WTC11 (cell line): ENCODE measurements around the gene IGFBP7. TPM values are rescaled to one million over a fixed set of nuclear protein-coding genes. Genes with fewer than 3 reads are reported as not detected.

Experiments
- ATAC-seq: fragments of 200-7000 bp; cut with Tn5 transposase; 2 replicates; pipeline ENCODE4 v1.10.0; 2021; ENCODE audit warnings: mild to moderate bottlenecking, moderate library complexity
- CTCF ChIA-PET: fragments of 300-600 bp; sonication (Branson Sonifier 250); formaldehyde crosslinking; loops from one replicate; lab custom pipeline; 2021; ENCODE audit warnings: antibody characterized with exemption; lab: Charles Lee
- POLR2A ChIA-PET: fragments of 350-600 bp; sonication (Branson Sonifier 250); formaldehyde crosslinking; loops from one replicate; lab custom pipeline; 2021; ENCODE audit warnings: antibody characterized with exemption; lab: Charles Lee
- DNase-seq: peaks from one replicate; pipeline ENCODE4 v3.0.0; 2021; ENCODE audit warnings: low spot score
- H3K27ac Mint-ChIP-seq: 2 replicates; pipeline ENCODE4 v1.8.0; 2021; ENCODE audit warnings: mixed read lengths
- H3K27me3 Mint-ChIP-seq: 2 replicates; pipeline ENCODE4 v1.8.0; 2021; ENCODE audit warnings: low read depth, mild to moderate bottlenecking, moderate library complexity, mixed read lengths
- H3K36me3 Mint-ChIP-seq: 2 replicates; pipeline ENCODE4 v1.8.0; 2021; ENCODE audit warnings: mixed read lengths
- H3K4me1 Mint-ChIP-seq: 2 replicates; pipeline ENCODE4 v1.8.0; 2022; ENCODE audit warnings: mixed read lengths
- H3K4me3 Mint-ChIP-seq: 2 replicates; pipeline ENCODE4 v1.8.0; 2021; ENCODE audit warnings: mild to moderate bottlenecking, moderate library complexity, mixed read lengths
- H3K9me3 Mint-ChIP-seq: 2 replicates; pipeline ENCODE4 v1.8.0; 2021; ENCODE audit warnings: mixed read lengths
- ATF3 ChIP-seq: sonication (generic); formaldehyde crosslinking; conservative IDR thresholded peaks from 2 replicates; pipeline ENCODE4 v1.8.1; 2022; ENCODE audit warnings: mild to moderate bottlenecking, missing genetic modification reagents
- CDX4 ChIP-seq: fragments of 250-450 bp; sonication (Bioruptor Pico); IDR thresholded peaks from 2 replicates; pipeline ENCODE4 v1.9.0; 2021; ENCODE audit warnings: moderate library complexity, mild to moderate bottlenecking, inconsistent platforms, borderline replicate concordance
- EMX1 ChIP-seq: fragments of 250-450 bp; sonication (Bioruptor Pico); IDR thresholded peaks from 2 replicates; pipeline ENCODE4 v1.8.0; 2021; ENCODE audit warnings: mild to moderate bottlenecking
- ERG ChIP-seq: fragments of 250-450 bp; sonication (Bioruptor Pico); IDR thresholded peaks from 2 replicates; pipeline ENCODE4 v1.8.0; 2021; ENCODE audit warnings: mild to moderate bottlenecking
- GTF2I ChIP-seq: fragments of 250-450 bp; sonication (Bioruptor Pico); conservative IDR thresholded peaks from 2 replicates; pipeline ENCODE4 v1.4.0; 2021; ENCODE audit warnings: mild to moderate bottlenecking
- HMGA2 ChIP-seq: fragments of 250-450 bp; sonication (Bioruptor Pico); IDR thresholded peaks from 2 replicates; pipeline ENCODE4 v1.4.0; 2021; ENCODE audit warnings: mild to moderate bottlenecking, moderate library complexity
- IRF2 ChIP-seq: sonication (generic); formaldehyde crosslinking; IDR thresholded peaks from 2 replicates; pipeline ENCODE4 v1.8.0; 2022; ENCODE audit warnings: low read depth, missing genetic modification reagents, borderline replicate concordance
- KAT7 ChIP-seq: sonication (generic); formaldehyde crosslinking; IDR thresholded peaks from 2 replicates; pipeline ENCODE4 v1.8.1; 2023; ENCODE audit warnings: missing genetic modification reagents, mild to moderate bottlenecking, borderline replicate concordance
- MAX ChIP-seq: sonication (generic); formaldehyde crosslinking; IDR thresholded peaks from 2 replicates; pipeline ENCODE4 v1.8.0; 2022; ENCODE audit warnings: mild to moderate bottlenecking, missing genetic modification reagents
- MXD4 ChIP-seq: fragments of 250-450 bp; sonication (Bioruptor Pico); IDR thresholded peaks from 2 replicates; pipeline ENCODE4 v1.8.0; 2021; ENCODE audit warnings: mild to moderate bottlenecking, moderate library complexity, borderline replicate concordance
- NFE2L1 ChIP-seq: sonication (generic); formaldehyde crosslinking; IDR thresholded peaks from 2 replicates; pipeline ENCODE4 v1.8.1; 2023; ENCODE audit warnings: missing genetic modification reagents
- NR1H2 ChIP-seq: sonication (generic); formaldehyde crosslinking; IDR thresholded peaks from 2 replicates; pipeline ENCODE4 v1.9.0; 2021; ENCODE audit warnings: mild to moderate bottlenecking, moderate library complexity, missing genetic modification reagents
- PRRX2 ChIP-seq: fragments of 250-450 bp; sonication (Bioruptor Pico); IDR thresholded peaks from 2 replicates; pipeline ENCODE4 v1.8.0; 2021; ENCODE audit warnings: mild to moderate bottlenecking
- TEAD4 ChIP-seq: sonication (generic); formaldehyde crosslinking; IDR thresholded peaks from 2 replicates; pipeline ENCODE4 v1.8.0; 2022; ENCODE audit warnings: mild to moderate bottlenecking, missing genetic modification reagents
- ZBTB21 ChIP-seq: sonication (generic); formaldehyde crosslinking; IDR thresholded peaks from 2 replicates; pipeline ENCODE4 v1.8.1; 2023; ENCODE audit warnings: mild to moderate bottlenecking, missing genetic modification reagents, borderline replicate concordance
- ZBTB43 ChIP-seq: sonication (generic); formaldehyde crosslinking; IDR thresholded peaks from 2 replicates; pipeline ENCODE4 v1.8.1; 2023; ENCODE audit warnings: mild to moderate bottlenecking, missing genetic modification reagents
- ZNF219 ChIP-seq: sonication (generic); formaldehyde crosslinking; IDR thresholded peaks from 2 replicates; pipeline ENCODE4 v1.8.0; 2023; ENCODE audit warnings: missing genetic modification reagents, mild to moderate bottlenecking, borderline replicate concordance
- ZNF232 ChIP-seq: sonication (generic); formaldehyde crosslinking; IDR thresholded peaks from 2 replicates; pipeline ENCODE4 v1.8.0; 2022; ENCODE audit warnings: mild to moderate bottlenecking, missing genetic modification reagents
- ZNF263 ChIP-seq: sonication (generic); formaldehyde crosslinking; IDR thresholded peaks from 2 replicates; pipeline ENCODE4 v1.8.1; 2022; ENCODE audit warnings: low read depth, mild to moderate bottlenecking, moderate library complexity, missing genetic modification reagents
- ZNF423 ChIP-seq: fragments of 250-450 bp; sonication (Bioruptor Pico); IDR thresholded peaks from 2 replicates; pipeline ENCODE4 v2.1.2; 2022; ENCODE audit warnings: mild to moderate bottlenecking, moderate library complexity
- total RNA-seq: library from RNA; stranded (reverse); gene quantifications from 3 replicates; pipeline ENCODE4 v1.2.3, GENCODE V29; 2021
- TF ChIP-seq, protein P1 (sequence below): sonication (generic); formaldehyde crosslinking; IDR thresholded peaks from 2 replicates; pipeline ENCODE4 v1.8.1; 2023; ENCODE audit warnings: mild to moderate bottlenecking, missing genetic modification reagents, moderate library complexity

IGFBP7 gene
- total RNA-seq, 1 experiment from 2014 or later: 1.4 TPM

- CTCF ChIA-PET: interaction anchor here (1.2 to 1.5 kb wide), 2 partner anchors 27 to 98 kb away, joined by 3 read pairs; no protein-coding TSS in a partner anchor
- ATAC-seq (no peak), DNase-seq (no peak)
- no peak for TF ChIP-seq HMGA2 (CRISPR knock-in tag)
- no peak for TF ChIP-seq ZNF423 (CRISPR knock-in tag)
- POLR2A ChIA-PET: no interaction called here
- Mint-ChIP-seq H3K27ac (no peak overlapping the region), H3K36me3 (no peaks in the 10 kb centered on the region), H3K9me3 (no peaks in the 10 kb centered on the region), H3K4me1 (no peaks in the 10 kb centered on the region), H3K4me3 (no peak overlapping the region), H3K27me3 (no peaks in the 10 kb centered on the region)
Observed at GRCh38 chr4:57064811-57065711, 45.1 kb downstream of the IGFBP7 start.

DNA sequence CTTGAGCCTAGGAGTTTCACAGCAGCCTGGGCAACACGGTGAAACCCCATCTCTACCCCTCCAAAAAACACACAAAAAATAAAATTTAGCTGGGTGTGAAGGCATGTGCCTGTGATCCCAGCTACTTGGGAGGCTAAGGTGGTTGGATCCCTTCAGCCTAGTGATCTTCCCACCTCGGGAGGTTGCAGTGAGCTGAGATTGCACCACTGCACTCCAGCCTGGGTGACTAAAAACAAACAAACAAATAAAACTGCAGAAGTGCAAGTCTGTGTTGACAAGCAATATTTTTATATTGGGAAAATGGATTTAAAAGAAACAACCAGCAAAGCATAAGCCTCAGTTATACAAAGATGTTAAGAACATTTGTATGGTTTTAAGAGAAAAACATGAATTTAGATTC is 46.1 kb downstream of the IGFBP7 start:
- H3K36me3 Mint-ChIP-seq: no peaks in the 10 kb centered on the region
- H3K27ac Mint-ChIP-seq: no peak overlapping the region
- DNase-seq: no peak
- ChIA-PET POLR2A (no interaction called here), CTCF (interaction anchor here (1.2 to 1.5 kb wide), 2 partner anchors 26 to 99 kb away, joined by 3 read pairs; no protein-coding TSS in a partner anchor)
- H3K27me3 Mint-ChIP-seq: no peaks in the 10 kb centered on the region
- H3K4me1 Mint-ChIP-seq: no peaks in the 10 kb centered on the region
- H3K4me3 Mint-ChIP-seq: no peak overlapping the region
- peaks cover 5% of the 10 kb centered on the region for H3K9me3 Mint-ChIP-seq
- TF ChIP-seq ZNF232 (CRISPR knock-in tag): no peak
- no peak for TF ChIP-seq TEAD4 (CRISPR knock-in tag)
- TF ChIP-seq, protein P1, sequence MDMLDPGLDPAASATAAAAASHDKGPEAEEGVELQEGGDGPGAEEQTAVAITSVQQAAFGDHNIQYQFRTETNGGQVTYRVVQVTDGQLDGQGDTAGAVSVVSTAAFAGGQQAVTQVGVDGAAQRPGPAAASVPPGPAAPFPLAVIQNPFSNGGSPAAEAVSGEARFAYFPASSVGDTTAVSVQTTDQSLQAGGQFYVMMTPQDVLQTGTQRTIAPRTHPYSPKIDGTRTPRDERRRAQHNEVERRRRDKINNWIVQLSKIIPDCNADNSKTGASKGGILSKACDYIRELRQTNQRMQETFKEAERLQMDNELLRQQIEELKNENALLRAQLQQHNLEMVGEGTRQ: no peak
- ATAC-seq: no peak

- no peak overlapping the region for H3K27ac Mint-ChIP-seq
- ATAC-seq (no peak), DNase-seq (no peak)
- no peaks in the 10 kb centered on the region for H3K27me3 Mint-ChIP-seq
- ChIA-PET CTCF (no interaction called here), POLR2A (no interaction called here)
- H3K4me1 Mint-ChIP-seq: no peaks in the 10 kb centered on the region
- no peak overlapping the region for H3K4me3 Mint-ChIP-seq
- H3K9me3 Mint-ChIP-seq: peaks cover 8% of the 10 kb centered on the region
- H3K36me3 Mint-ChIP-seq: no peaks in the 10 kb centered on the region
- TF ChIP-seq ATF3 (CRISPR knock-in tag) (no peak), GTF2I (CRISPR knock-in tag) (no peak), TEAD4 (CRISPR knock-in tag) (no peak), ERG (CRISPR knock-in tag) (no peak)
Observed at GRCh38 chr4:57063518-57063917, 46.7 kb downstream of the IGFBP7 start.

GRCh38 chr4:57061395-57061794 is 48.8 kb downstream of the IGFBP7 start:
- Mint-ChIP-seq H3K4me1 (peaks cover 1% of the 10 kb centered on the region), H3K27ac (no peak overlapping the region), H3K36me3 (no peaks in the 10 kb centered on the region), H3K27me3 (no peaks in the 10 kb centered on the region), H3K4me3 (no peak overlapping the region), H3K9me3 (peaks cover 8% of the 10 kb centered on the region)
- ATAC-seq: no peak
- ChIA-PET CTCF (no interaction called here), POLR2A (no interaction called here)
- DNase-seq: no peak
- TF ChIP-seq ZNF219 (no peak), ZBTB21 (CRISPR knock-in tag) (no peak), ERG (CRISPR knock-in tag) (no peak), ZBTB43 (CRISPR knock-in tag) (no peak), NFE2L1 (CRISPR knock-in tag) (no peak), IRF2 (CRISPR knock-in tag) (no peak), PRRX2 (CRISPR knock-in tag) (no peak), CDX4 (CRISPR knock-in tag) (no peak), ZNF263 (CRISPR knock-in tag) (no peak), MXD4 (no peak), NR1H2 (CRISPR knock-in tag) (no peak), EMX1 (no peak), MAX (no peak), TEAD4 (CRISPR knock-in tag) (no peak), KAT7 (CRISPR knock-in tag) (no peak)
